Effector CD4-positive, alpha-beta T cell (primary cell): Measurements from ENCODE around the gene ARL15.
"Not testable (repeated sequence)": the region's sequence is repeated elsewhere in the genome, so short reads cannot be mapped to it uniquely, and the experiment has no call there.

Experiments
- DNase-seq: peaks from one replicate; pipeline ENCODE4 v3.0.0-alpha.2; 2020

The ARL15 gene

DNA sequence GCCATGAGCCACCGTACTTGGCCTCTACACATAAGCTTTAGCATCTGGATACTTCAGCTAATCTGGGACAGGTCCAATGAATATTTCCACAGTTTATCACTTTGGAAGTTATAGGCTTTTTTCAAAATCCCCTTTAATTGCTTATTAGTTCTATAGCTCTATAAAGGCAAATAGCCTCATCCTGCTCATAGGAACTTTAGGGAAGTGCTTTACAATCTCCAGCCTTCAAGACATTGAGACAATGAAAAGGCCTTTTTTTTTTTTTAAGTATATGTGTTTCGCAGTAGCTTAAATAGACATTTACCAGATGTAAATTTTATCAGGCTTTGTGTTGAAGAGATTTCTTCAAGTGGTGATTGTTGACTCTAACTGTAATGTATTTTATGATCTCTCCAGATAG, 224.2 kb downstream of the ARL15 start:
- DNase-seq, result no peak

GRCh38 chr5:54084696-54085095, 225.7 kb downstream of the ARL15 start:
- no peak for DNase-seq

DNA sequence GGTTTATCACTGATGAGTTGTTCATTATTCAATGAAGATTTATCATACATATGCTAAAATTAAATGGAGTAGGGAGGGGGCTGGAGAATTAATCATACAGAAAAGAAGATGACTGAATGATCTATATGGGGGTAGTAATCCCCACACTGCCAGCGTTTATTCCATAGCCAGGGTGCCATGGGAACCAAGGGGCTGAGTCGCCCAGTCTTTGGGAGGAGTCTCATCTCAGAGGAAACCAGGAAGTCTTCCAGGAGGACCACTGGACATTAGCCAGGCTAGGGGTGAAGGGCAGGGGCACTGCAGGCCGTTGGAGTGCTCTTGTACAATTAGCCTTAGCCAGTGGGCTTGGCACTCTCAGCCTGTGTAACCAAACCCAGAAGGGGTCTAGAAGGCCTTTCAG, 226.5 kb downstream of the ARL15 start:
- DNase-seq, result no peak

- DNase-seq, result no peak
These were observed 227.1 kb downstream of the ARL15 start for GRCh38 chr5:54083245-54083644.

DNA sequence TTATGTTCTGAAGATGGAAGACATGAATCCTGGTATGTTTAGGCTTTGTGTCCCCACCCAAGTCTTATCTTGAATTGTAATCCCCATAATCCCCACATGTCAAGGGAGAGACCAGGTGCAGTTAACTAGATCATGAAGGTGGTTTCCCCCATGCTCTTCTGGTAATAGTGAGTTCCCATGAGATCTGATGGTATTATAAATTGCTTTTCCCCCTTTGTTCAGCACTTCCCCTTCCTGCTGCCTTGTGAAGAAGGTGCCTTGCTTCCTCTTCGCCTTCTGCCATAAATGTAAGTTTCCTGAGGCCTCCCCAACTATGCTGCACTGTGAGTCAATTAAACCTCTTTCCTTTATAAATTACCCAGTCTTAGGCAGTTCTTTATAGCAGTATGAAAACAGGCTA, 229.0 kb downstream of the ARL15 start:
- DNase-seq, result no peak

DNA sequence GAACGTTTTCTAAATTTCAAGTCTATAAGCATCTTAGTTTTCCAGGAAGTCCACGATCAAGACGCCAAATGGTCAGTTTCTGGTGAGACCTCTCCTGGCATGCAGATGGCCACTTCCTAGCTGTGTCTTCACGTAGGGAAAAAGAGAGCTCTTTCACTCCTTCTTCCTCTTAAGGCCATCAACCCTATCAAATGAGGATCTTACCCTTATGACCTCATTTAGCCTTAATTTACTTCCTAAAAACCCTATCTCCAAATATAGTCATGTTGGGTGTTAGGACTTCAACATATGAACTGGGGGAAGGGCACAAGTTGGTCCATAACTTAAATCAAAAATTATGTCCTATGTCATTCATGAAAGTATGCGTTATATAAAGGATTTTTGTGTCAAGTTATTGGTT, 229.5 kb downstream of the ARL15 start:
- no peak for DNase-seq

GRCh38 chr5:54073735-54074134, 236.6 kb downstream of the ARL15 start:
- no peak for DNase-seq

GRCh38 chr5:54073131-54073530, 237.2 kb downstream of the ARL15 start:
- no peak for DNase-seq

GRCh38 chr5:54066433-54066832, 243.9 kb downstream of the ARL15 start:
- no peak for DNase-seq

DNA sequence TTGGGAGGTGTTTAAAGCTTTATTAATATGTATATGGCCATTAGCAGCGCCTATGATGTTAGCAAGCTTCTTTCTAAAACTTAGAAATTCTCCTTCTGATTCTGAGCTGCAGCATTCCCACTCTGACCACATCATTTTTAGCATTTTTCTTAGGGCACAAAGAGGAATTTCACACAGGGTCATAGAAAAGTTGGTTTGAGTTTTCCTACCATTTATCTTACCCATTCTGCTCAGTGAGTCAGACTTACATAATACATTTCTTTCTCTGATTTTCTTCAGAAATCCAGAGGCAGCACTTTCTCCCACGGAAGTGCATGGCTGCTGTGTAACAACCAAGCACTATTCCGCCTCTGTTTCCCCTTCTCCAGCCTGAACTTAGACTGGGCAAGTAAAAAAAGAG, 246.6 kb downstream of the ARL15 start:
- no peak for DNase-seq

GRCh38 chr5:54062958-54063357, 247.4 kb downstream of the ARL15 start:
- no peak for DNase-seq

- DNase-seq, result not testable (repeated sequence)
These were observed 249.5 kb downstream of the ARL15 start for GRCh38 chr5:54060919-54061318.

DNA sequence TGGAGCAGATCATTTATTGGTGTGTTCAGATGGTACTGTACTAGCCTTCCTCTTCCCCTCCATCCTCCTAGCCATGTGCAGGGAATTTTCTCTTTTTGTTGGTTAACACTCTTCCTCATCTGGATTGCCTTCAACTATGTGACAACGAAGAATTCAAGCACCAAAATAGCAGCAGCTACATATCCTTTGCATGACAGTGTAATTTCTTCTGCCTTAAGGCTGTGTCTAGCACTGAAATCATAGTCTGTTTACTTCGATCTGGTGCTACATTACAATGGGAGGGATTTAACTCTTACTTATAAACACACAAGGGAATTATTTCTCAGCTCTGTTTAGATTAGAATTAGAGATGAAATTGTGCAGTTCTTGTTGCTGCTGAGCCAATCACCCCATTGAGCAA, 260.4 kb downstream of the ARL15 start:
- DNase-seq, result no peak

GRCh38 chr5:54049144-54049543, 261.2 kb downstream of the ARL15 start:
- no peak for DNase-seq

DNA sequence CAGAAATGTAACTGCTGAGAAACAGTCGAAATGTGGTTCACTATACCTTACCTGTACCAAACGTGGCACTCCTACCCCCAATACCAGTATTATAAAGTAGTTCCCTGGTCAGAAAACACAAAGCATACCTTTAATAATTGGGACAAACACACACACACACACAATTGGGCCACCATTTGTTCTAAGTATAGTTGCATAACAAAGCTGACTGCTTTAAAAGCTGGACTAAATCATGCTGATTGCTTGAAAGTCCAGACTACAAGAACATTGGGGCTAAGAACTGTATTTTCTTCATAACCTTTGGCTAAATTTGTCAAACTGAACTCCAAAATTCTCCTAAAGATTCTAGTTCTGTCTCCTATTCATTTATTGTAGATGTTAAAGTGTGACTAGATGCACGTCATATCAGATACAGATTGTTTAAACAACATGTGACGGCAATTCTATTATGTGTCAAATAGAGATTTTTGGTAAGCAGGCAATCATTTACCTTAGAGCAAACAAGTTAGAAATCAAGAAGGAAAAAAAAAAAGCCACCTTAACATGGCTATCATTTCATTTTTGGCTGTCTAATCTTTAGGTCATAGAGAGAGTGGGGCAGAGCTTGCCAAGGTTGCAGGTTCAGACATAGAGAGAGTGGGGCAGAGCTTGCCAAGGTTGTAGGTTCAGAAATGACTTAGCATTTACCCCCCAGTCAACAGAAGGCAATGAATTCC, 265.1 kb downstream of the ARL15 start:
- DNase-seq, result no peak

DNA sequence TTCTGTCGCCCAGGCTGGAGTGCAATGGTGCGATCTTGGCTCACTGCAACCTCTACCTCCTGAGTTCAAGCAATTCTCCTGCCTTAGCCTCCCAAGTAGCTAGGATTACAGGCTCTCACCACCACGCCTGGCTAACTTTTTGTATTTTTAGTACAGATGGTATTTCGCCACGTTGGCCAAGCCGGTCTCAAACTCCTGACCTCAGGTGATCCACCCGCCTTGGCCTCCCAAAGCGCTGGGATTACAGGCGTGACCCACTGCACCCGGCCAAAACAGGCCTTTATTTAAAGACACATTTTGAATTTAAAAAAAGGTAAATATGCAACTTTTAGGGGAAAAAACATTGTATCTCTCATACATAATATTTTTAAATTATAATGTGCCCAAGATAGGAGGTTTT, 266.1 kb downstream of the ARL15 start:
- DNase-seq, result not testable (repeated sequence)

- no peak for DNase-seq
These were observed 269.6 kb downstream of the ARL15 start for GRCh38 chr5:54040804-54041203.

GRCh38 chr5:54040018-54040417, 270.4 kb downstream of the ARL15 start:
- no peak for DNase-seq

DNA sequence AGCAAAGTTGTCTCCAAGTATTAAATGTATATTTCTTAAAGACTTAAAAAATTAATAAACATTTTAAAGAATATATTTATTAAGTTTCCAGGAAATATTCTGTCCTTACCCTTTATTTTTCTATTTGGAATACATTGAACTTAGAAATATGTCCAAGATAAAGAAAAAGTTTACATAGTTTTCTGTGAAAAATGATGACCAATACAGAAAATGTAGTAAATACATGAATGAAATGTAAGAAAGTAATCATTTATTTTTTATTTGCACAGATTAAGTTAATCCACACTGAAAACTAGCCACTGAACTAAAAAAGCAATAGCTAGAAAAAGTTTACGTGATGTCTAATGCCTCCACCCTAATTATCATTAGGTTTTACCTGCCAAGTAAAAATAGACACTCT, 273.2 kb downstream of the ARL15 start:
- DNase-seq, result no peak

DNA sequence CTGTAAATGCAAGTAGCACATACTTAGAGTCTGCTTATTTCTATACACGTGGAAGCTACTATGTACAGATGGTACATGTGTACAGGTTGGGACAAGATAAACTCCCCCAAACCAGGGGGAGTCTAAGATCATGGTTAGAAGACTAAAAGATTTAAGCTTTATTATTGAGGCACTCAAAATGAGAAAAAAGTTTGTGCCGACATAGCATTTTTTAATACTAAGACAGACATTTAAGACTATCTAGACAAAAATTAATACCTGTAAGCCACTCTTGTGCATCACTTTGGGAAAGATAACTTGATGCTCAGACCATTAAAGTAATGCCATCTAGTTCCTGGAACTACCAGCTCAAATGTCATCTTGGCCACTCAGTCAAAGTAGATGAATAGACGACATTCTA, 279.4 kb downstream of the ARL15 start:
- DNase-seq, result no peak

- DNase-seq, result no peak
These were observed 285.9 kb downstream of the ARL15 start for GRCh38 chr5:54024466-54024865.

GRCh38 chr5:54022223-54022622, 288.1 kb downstream of the ARL15 start:
- DNase-seq, result no peak

DNA sequence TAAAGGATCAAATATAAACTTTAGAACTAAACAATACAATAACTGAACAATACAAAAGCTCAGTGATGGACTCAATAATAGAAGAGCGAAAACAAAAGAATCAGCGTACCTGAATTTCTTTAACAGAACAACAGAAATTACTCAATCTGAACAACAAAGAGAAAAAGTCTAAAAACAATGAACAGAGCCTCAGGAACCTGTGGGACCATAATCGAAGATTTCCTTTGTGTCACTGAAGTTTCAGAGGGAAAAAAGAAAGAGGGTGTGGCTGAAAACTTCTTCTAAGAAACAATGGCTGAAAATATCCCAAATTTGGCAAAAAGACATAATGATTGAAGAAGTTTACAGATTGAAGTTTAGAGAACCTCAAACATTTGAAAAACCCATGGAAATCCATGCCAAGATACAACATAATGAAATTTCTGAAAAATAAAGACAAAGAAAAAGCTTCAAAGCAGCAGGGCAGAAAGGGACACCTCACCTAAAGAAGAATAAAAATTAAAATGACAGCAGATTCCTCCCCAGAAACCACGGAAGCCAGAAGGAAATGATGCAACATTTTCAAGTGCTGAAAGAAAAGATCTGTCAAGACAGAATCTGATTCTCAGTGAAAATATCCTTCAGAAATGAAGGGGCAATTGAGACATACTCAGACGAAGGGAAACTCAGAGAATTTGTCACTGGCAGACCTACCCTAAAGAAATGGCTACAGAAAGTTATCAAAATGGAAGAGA, 288.8 kb downstream of the ARL15 start:
- DNase-seq, result no peak

GRCh38 chr5:54018438-54018837, 291.9 kb downstream of the ARL15 start:
- no peak for DNase-seq

GRCh38 chr5:54017580-54017979, 292.8 kb downstream of the ARL15 start:
- no peak for DNase-seq
